Neuronal stem cell (in vitro differentiated cells): ENCODE measurements around the gene TSPAN14.
"Not testable (repeated sequence)": the region's sequence is repeated elsewhere in the genome, so short reads cannot be mapped to it uniquely, and the experiment has no call there.

Source experiments
- DNase-seq: peaks from one replicate; pipeline ENCODE4 v3.0.0-alpha.2; 2013; ENCODE audit warnings: low spot score
- H2AFZ ChIP-seq: one replicate; pipeline ENCODE4 v1.6.1; 2013; ENCODE audit warnings: mild to moderate bottlenecking, low read length, inconsistent platforms
- H2AK5ac ChIP-seq: 2 replicates; pipeline ENCODE4 v1.6.1; 2013; ENCODE audit warnings: low read depth, mild to moderate bottlenecking, inconsistent platforms, low read length, moderate library complexity, mixed read lengths
- H2BK120ac ChIP-seq: 2 replicates; pipeline ENCODE4 v1.6.1; 2013; ENCODE audit warnings: low read depth, mild to moderate bottlenecking, inconsistent platforms, low read length, moderate library complexity, mixed read lengths
- H2BK12ac ChIP-seq: one replicate; pipeline ENCODE4 v1.6.1; 2013; ENCODE audit warnings: low read length, inconsistent platforms
- H2BK15ac ChIP-seq: 2 replicates; pipeline ENCODE4 v1.6.1; 2013; ENCODE audit warnings: mild to moderate bottlenecking, low read length, inconsistent platforms, mixed read lengths
- H2BK5ac ChIP-seq: one replicate; pipeline ENCODE4 v1.6.1; 2013; ENCODE audit warnings: inconsistent platforms, mild to moderate bottlenecking, low read length, moderate library complexity
- H3K14ac ChIP-seq: one replicate; pipeline ENCODE4 v1.6.1; 2013; ENCODE audit warnings: low read length, inconsistent platforms
- H3K18ac ChIP-seq: 2 replicates; pipeline ENCODE4 v1.6.1; 2013; ENCODE audit warnings: low read length, inconsistent platforms
- H3K23ac ChIP-seq: 2 replicates; pipeline ENCODE4 v1.6.1; 2013; ENCODE audit warnings: low read depth, mild to moderate bottlenecking, mixed read lengths, low read length, inconsistent platforms; ENCODE audit not compliant: poor library complexity
- H3K27ac ChIP-seq: replicated peaks from 3 replicates; pipeline ENCODE4 v1.5.1; 2013; ENCODE audit warnings: low read length, inconsistent platforms
- H3K27me3 ChIP-seq, 3 experiments: 2 replicates each; pipeline ENCODE4 v1.6.1; 2013; ENCODE audit warnings: low read length in 3 of 3, mild to moderate bottlenecking in 2 of 3, inconsistent platforms in 1 of 3, low read depth in 1 of 3, mixed read lengths in 1 of 3, moderate library complexity in 1 of 3; ENCODE audit not compliant: control insufficient read depth in 3 of 3, insufficient read depth in 3 of 3
- H3K36me3 ChIP-seq, 2 donors: replicated peaks in 1 of 2; 2 replicates each; pipeline ENCODE4 v1.6.1; 2013; ENCODE audit warnings: low read length in 2 of 2; ENCODE audit not compliant: control insufficient read depth in 2 of 2, insufficient read depth in 2 of 2
- H3K4ac ChIP-seq: 2 replicates; pipeline ENCODE4 v1.6.1; 2013; ENCODE audit warnings: inconsistent platforms, mild to moderate bottlenecking, low read length, moderate library complexity
- H3K4me1 ChIP-seq, 2 donors: 1 replicate in 1 of 2; 2 replicates in 1 of 2; pipeline ENCODE4 v1.6.1; 2013; ENCODE audit warnings: low read length in 2 of 2, low read depth in 1 of 2; ENCODE audit not compliant: control insufficient read depth in 2 of 2, insufficient read depth in 1 of 2
- H3K4me2 ChIP-seq: one replicate; pipeline ENCODE4 v1.6.1; 2013; ENCODE audit warnings: mild to moderate bottlenecking, low read length, inconsistent platforms; ENCODE audit not compliant: insufficient read depth, poor library complexity, severe bottlenecking
- H3K4me3 ChIP-seq, 2 donors: 2 replicates each; pipeline ENCODE4 v1.5.1; 2013; ENCODE audit warnings: low read length in 2 of 2, mild to moderate bottlenecking in 2 of 2, inconsistent platforms in 1 of 2, moderate library complexity in 1 of 2
- H3K79me1 ChIP-seq: one replicate; pipeline ENCODE4 v1.6.1; 2013; ENCODE audit warnings: low read depth, mild to moderate bottlenecking, inconsistent platforms, low read length, moderate library complexity
- H3K9ac ChIP-seq: one replicate; pipeline ENCODE4 v1.6.1; 2013; ENCODE audit warnings: mild to moderate bottlenecking, low read depth, low read length, inconsistent platforms; ENCODE audit not compliant: poor library complexity
- H3K9me3 ChIP-seq, 2 donors: replicated peaks in 1 of 2; 2 replicates each; pipeline versions ENCODE3 to v1.6.1; 2013; ENCODE audit warnings: low read length in 2 of 2, mild to moderate bottlenecking in 2 of 2, inconsistent platforms in 1 of 2, low read depth in 1 of 2, mixed read lengths in 1 of 2, moderate library complexity in 1 of 2; ENCODE audit not compliant: control insufficient read depth in 2 of 2, insufficient read depth in 1 of 2
- H4K8ac ChIP-seq: one replicate; pipeline ENCODE4 v1.6.1; 2013; ENCODE audit warnings: low read depth, mild to moderate bottlenecking, inconsistent platforms, low read length, moderate library complexity
- H4K91ac ChIP-seq: one replicate; pipeline ENCODE4 v1.6.1; 2013; ENCODE audit warnings: low read length, low read depth, mild to moderate bottlenecking, inconsistent platforms; ENCODE audit not compliant: poor library complexity
- WGBS, 2 donors: extraction: QIAGEN DNeasy Blood & Tissue Kit; methylation state at CpG; one replicate each; pipeline ENCODE4 v1.1.7; 2013; ENCODE audit warnings: missing lambda C conversion rate in 2 of 2, mixed read lengths in 1 of 2; ENCODE audit not compliant: insufficient read length in 2 of 2, insufficient replicate concordance in 1 of 2; ENCODE audit errors: extremely low coverage in 2 of 2; 5-methylcytosine and 5-hydroxymethylcytosine counted together

Gene TSPAN14

GRCh38 chr10:80416479-80417098 lies 37.5 kb upstream of the TSPAN14 start:
- Histone ChIP-seq H3K4ac (no peak overlapping the region), H3K79me1 (peaks cover 12% of the 10 kb centered on the region), H3K4me1 (peaks cover 14 to 34% of the 10 kb centered on the region in 2 donors), H4K91ac (no peak overlapping the region), H3K4me2 (no peak overlapping the region), H3K4me3 (no peak overlapping the region), H2BK15ac (no peak overlapping the region), H3K9me3 (no peaks in the 10 kb centered on the region), H2AK5ac (no peak overlapping the region), H3K36me3 (peaks cover 6 to 50% of the 10 kb centered on the region in 2 donors), H3K14ac (no peak overlapping the region), H4K8ac (no peak overlapping the region), H2AFZ (no peak overlapping the region), H3K18ac (no peak overlapping the region), H2BK12ac (no peak overlapping the region), H3K27me3 (no peaks in the 10 kb centered on the region), H3K27ac (peak overlapping the region; percentile 21), H2BK5ac (no peak overlapping the region), H3K23ac (no peak overlapping the region), H3K9ac (no peak overlapping the region), H2BK120ac (no peak overlapping the region)
- no peak for DNase-seq
- WGBS, 2 donors, result no CpG with 5 or more reads among the region's 15 CpGs

GRCh38 chr10:80417256-80417655 lies 36.9 kb upstream of the TSPAN14 start:
- Histone ChIP-seq H3K79me1 (peaks cover 12% of the 10 kb centered on the region), H3K4me1 (peaks cover 14 to 34% of the 10 kb centered on the region in 2 donors), H3K36me3 (peaks cover 9 to 52% of the 10 kb centered on the region in 2 donors)
- WGBS, 2 donors, result no CpG with 5 or more reads among the region's 6 CpGs
- H3K4ac ChIP-seq, H2AK5ac ChIP-seq, H3K4me2 ChIP-seq, H2BK120ac ChIP-seq, H2AFZ ChIP-seq, DNase-seq, H3K27ac ChIP-seq, H3K9me3 ChIP-seq, H3K23ac ChIP-seq, H4K8ac ChIP-seq, H2BK15ac ChIP-seq, H3K18ac ChIP-seq, H2BK12ac ChIP-seq, H3K9ac ChIP-seq, H4K91ac ChIP-seq, H3K4me3 ChIP-seq, H3K27me3 ChIP-seq, H3K14ac ChIP-seq, H2BK5ac ChIP-seq: not testable (repeated sequence)

GRCh38 chr10:80421050-80421706 lies 32.9 kb upstream of the TSPAN14 start:
- Histone ChIP-seq H4K91ac (no peak overlapping the region), H3K4me3 (no peak overlapping the region), H2BK120ac (no peak overlapping the region), H3K4me2 (no peak overlapping the region), H3K27ac (no peak overlapping the region), H2AK5ac (no peak overlapping the region), H2AFZ (no peak overlapping the region), H3K4ac (no peak overlapping the region), H3K36me3 (peaks cover 30 to 71% of the 10 kb centered on the region in 2 donors), H2BK15ac (no peak overlapping the region), H4K8ac (no peak overlapping the region), H2BK5ac (no peak overlapping the region), H3K23ac (no peak overlapping the region), H3K27me3 (no peaks in the 10 kb centered on the region), H3K9ac (no peak overlapping the region), H2BK12ac (no peak overlapping the region), H3K79me1 (peaks cover 12% of the 10 kb centered on the region), H3K14ac (no peak overlapping the region), H3K9me3 (no peaks in the 10 kb centered on the region), H3K4me1 (peaks cover 7 to 11% of the 10 kb centered on the region in 2 donors), H3K18ac (no peak overlapping the region)
- DNase-seq, result no peak
- no CpG with 5 or more reads among the region's 5 CpGs for WGBS, 2 donors

- Histone ChIP-seq H3K9ac (no peak overlapping the region), H3K4ac (no peak overlapping the region), H2AFZ (no peak overlapping the region), H3K4me2 (no peak overlapping the region), H3K27me3 (no peaks in the 10 kb centered on the region), H2BK5ac (no peak overlapping the region), H3K4me1 (peaks cover 0 to 4% of the 10 kb centered on the region in 2 donors), H3K36me3 (peaks cover 34 to 78% of the 10 kb centered on the region in 2 donors), H2AK5ac (no peak overlapping the region), H2BK120ac (no peak overlapping the region), H4K8ac (no peak overlapping the region), H3K9me3 (no peaks in the 10 kb centered on the region), H3K27ac (no peak overlapping the region), H3K79me1 (peaks cover 12% of the 10 kb centered on the region), H2BK12ac (no peak overlapping the region), H2BK15ac (no peak overlapping the region), H3K18ac (no peak overlapping the region), H3K23ac (no peak overlapping the region), H3K4me3 (no peak overlapping the region), H3K14ac (no peak overlapping the region), H4K91ac (no peak overlapping the region)
- no CpG with 5 or more reads among the region's 8 CpGs for WGBS, 2 donors
- DNase-seq, result no peak
These were observed 32.2 kb upstream of the TSPAN14 start for GRCh38 chr10:80421707-80422536.
